ENCODE data around the gene YWHAH. TPM values are rescaled to one million over a fixed set of nuclear protein-coding genes. Genes with fewer than 3 reads are reported as not detected.

The YWHAH gene
- total and polyA plus RNA-seq, 9 of the 15 experiments (the other 6 are each of a cell fraction or from before 2014, with no cell fraction given) = 32.0 to 177 (median 114) TPM

DNA sequence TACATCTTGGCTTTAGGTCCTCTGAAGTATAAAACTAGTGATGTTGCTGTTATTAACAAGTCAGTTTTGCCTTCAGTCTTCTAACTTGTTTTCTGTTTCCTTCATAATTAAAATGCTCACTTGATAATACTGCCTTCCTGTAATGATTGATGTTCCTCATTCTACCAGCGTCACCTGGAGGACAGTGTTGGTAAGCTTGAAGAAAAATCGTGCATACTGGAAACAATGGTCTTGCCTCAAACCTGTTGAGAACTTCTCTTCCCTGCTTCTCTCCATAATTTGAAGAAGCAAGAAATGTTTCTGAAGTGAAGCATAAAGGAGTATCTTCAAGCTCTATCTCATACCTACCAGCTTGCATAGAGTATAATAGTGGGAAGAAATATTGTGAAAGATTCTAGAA, 3.0 kb downstream of the YWHAH start (continued):
- TF ChIP-seq, protein P1, sequence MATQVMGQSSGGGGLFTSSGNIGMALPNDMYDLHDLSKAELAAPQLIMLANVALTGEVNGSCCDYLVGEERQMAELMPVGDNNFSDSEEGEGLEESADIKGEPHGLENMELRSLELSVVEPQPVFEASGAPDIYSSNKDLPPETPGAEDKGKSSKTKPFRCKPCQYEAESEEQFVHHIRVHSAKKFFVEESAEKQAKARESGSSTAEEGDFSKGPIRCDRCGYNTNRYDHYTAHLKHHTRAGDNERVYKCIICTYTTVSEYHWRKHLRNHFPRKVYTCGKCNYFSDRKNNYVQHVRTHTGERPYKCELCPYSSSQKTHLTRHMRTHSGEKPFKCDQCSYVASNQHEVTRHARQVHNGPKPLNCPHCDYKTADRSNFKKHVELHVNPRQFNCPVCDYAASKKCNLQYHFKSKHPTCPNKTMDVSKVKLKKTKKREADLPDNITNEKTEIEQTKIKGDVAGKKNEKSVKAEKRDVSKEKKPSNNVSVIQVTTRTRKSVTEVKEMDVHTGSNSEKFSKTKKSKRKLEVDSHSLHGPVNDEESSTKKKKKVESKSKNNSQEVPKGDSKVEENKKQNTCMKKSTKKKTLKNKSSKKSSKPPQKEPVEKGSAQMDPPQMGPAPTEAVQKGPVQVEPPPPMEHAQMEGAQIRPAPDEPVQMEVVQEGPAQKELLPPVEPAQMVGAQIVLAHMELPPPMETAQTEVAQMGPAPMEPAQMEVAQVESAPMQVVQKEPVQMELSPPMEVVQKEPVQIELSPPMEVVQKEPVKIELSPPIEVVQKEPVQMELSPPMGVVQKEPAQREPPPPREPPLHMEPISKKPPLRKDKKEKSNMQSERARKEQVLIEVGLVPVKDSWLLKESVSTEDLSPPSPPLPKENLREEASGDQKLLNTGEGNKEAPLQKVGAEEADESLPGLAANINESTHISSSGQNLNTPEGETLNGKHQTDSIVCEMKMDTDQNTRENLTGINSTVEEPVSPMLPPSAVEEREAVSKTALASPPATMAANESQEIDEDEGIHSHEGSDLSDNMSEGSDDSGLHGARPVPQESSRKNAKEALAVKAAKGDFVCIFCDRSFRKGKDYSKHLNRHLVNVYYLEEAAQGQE (IDR thresholded peaks at IDR 0.05; ENCODE audit: borderline replicate concordance) = peak; percentile 83
- TF ChIP-seq, protein P1 (CRISPR knock-in tag; IDR thresholded peaks at IDR 0.05; ENCODE audit: low read depth) = no peak
- TF ChIP-seq NCOR1 (IDR thresholded peaks at IDR 0.05) = 0 out of 2 replicates have a peak, but pooled peaks have one; percentile 8
- TF ChIP-seq, protein P2, sequence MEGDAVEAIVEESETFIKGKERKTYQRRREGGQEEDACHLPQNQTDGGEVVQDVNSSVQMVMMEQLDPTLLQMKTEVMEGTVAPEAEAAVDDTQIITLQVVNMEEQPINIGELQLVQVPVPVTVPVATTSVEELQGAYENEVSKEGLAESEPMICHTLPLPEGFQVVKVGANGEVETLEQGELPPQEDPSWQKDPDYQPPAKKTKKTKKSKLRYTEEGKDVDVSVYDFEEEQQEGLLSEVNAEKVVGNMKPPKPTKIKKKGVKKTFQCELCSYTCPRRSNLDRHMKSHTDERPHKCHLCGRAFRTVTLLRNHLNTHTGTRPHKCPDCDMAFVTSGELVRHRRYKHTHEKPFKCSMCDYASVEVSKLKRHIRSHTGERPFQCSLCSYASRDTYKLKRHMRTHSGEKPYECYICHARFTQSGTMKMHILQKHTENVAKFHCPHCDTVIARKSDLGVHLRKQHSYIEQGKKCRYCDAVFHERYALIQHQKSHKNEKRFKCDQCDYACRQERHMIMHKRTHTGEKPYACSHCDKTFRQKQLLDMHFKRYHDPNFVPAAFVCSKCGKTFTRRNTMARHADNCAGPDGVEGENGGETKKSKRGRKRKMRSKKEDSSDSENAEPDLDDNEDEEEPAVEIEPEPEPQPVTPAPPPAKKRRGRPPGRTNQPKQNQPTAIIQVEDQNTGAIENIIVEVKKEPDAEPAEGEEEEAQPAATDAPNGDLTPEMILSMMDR (IDR thresholded peaks at IDR 0.05 in 2 of 3, conservative IDR thresholded peaks at IDR 0.05 in 1 of 3; ENCODE audit: insufficient read depth in 2 of 3, low read depth in 1 of 3, low read length in 3 of 3) = peak; percentile 61 to 84 (median 71); a peak in 5 of 6 replicates
- TF ChIP-seq SOX6 (IDR thresholded peaks at IDR 0.05) = peak; percentile 27; the same call in 1 of the 2 replicates
- peak; percentile 74 for TF ChIP-seq PKNOX1 (IDR thresholded peaks at IDR 0.05)
- TF ChIP-seq ATF7 (IDR thresholded peaks at IDR 0.05) = 0 out of 2 replicates have a peak, but pooled peaks have one; percentile 18
- peak; percentile 53; the same call in 1 of the 2 replicates for TF ChIP-seq CC2D1A (IDR thresholded peaks at IDR 0.05)
- TF ChIP-seq MEIS2 (IDR thresholded peaks at IDR 0.05; ENCODE audit: partially characterized antibody) = peak; percentile 77
- 0 out of 4 replicates have a peak, but pooled peaks of 1 of the 2 experiments have one; percentile 21 for TF ChIP-seq MNT (conservative IDR thresholded peaks at IDR 0.05)
- peak; percentile 80 for TF ChIP-seq BRD9 (IDR thresholded peaks at IDR 0.05; ENCODE audit: low read depth, partially characterized antibody)
- TF ChIP-seq ESRRA (IDR thresholded peaks at IDR 0.05; ENCODE audit: borderline replicate concordance, low read depth) = 0 out of 2 replicates have a peak, but pooled peaks have one; percentile 19
- no peak for TF ChIP-seq HMG20A (CRISPR knock-in tag; conservative IDR thresholded peaks at IDR 0.05)
